NCI-H1105 (cell line): ENCODE measurements around the gene ASPRV1.

Source experiments
- DNase-seq: peaks from one replicate; lab custom pipeline; 2025; lab: John Stamatoyannopoulos, UW

ASPRV1 gene

GRCh38 chr2:69940691-69941090 lies 20.7 kb downstream of the ASPRV1 start:
- DNase-seq: no peak

GRCh38 chr2:69939722-69940121 lies 21.7 kb downstream of the ASPRV1 start:
- DNase-seq: no peak

DNA sequence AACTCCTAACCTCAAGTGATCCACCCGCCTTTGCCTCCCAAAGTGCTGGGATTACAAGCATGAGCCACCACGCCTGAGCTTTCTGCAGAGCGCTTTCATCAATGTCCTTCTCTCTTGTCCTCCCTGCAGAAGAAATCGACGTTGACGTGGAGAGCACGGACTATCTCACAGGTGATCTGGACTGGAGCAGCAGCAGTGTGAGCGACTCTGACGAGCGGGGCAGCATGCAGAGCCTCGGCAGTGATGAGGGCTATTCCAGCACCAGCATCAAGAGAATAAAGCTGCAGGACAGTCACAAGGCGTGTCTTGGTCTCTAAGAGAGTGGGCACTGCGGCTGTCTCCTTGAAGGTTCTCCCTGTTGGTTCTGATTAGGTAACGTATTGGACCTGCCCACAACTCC lies 23.5 kb downstream of the ASPRV1 start:
- DNase-seq: no peak

DNA sequence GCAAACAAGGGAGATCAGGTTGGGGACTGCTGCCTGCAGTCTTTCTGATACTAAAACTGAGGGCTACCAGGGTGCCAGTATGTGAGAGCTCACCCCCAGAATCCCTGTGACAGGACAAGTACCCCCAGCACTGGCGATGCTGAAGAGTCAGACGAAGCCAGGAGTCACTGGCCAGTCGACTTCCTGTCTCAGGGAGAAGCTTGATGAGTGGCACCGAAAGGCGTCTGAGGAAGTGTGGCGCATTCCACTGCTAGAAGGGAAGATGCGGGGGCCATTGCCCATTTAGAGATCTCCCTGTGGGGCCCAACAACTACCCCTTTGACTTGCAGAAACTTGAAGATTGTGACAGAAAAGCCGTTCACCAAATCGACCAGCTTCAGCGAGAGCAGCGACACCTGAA lies 24.5 kb downstream of the ASPRV1 start:
- no peak for DNase-seq

DNA sequence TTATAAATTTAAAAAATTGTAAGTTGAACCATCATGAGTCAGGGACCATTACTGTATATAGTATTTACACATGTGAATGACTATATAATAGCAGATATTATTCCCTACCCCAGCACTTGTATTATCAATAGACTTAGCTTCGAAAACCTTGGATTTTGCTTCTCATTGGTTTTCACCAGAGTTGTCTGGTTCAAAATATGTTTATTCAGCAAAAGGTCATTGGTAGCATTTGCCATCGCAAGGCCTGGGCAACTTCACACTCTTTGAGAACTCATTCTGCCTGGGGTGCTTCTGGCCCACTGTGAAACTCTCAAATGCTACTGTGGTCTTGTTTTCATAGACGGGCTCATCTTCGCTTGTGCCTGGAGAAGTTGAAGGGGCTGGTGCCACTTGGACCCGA lies 26.4 kb downstream of the ASPRV1 start:
- DNase-seq: no peak

GRCh38 chr2:69934614-69934908 lies 26.9 kb downstream of the ASPRV1 start:
- no peak for DNase-seq

GRCh38 chr2:69933839-69934613 lies 27.4 kb downstream of the ASPRV1 start:
- no peak for DNase-seq

DNA sequence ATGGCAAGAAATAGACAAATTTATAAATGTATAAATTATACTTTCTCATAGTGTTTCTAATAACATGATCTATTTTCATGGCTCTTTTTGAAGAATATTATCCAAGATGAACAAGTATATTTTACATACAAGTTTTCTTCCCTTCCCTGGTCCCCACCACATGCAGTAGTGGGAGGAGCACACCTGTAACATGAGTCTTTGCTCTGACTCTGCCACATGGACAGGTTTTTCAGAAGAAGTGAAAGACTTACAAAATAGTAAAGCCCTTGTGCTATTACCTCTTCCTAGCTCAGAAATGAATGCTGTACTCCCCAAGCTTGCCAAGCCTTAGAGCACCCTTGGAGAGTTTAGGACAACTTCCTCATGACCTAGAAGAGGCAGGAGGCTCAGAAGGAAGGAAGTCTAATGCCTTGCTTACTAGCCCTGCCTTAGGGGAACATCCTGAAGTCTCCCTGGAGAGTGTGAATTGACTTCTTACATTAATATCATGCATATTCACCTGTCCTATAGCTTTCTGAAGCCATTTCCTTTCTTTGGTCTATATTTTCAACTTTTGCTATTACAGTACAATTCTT lies 28.1 kb downstream of the ASPRV1 start:
- no peak for DNase-seq

DNA sequence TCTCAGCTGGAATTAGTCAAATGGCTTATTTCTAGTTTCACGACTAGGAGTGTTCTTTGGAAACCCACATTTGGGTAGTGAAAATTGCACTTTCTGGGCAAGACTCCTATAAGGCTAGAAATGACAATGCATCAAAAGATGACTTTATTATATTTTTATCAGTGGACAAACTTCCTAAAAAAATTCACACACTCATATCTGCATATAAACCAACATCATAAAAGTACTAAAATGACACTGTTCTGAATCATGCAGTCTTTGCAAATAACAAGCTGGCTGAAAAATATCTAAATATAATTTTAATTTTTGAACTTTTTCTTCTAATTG lies 28.9 kb downstream of the ASPRV1 start:
- DNase-seq: no peak

- no peak for DNase-seq
These were observed 29.4 kb downstream of the ASPRV1 start for GRCh38 chr2:69931832-69932595.

- no peak for DNase-seq
These were observed 34.4 kb downstream of the ASPRV1 start for GRCh38 chr2:69926849-69927515.

DNA sequence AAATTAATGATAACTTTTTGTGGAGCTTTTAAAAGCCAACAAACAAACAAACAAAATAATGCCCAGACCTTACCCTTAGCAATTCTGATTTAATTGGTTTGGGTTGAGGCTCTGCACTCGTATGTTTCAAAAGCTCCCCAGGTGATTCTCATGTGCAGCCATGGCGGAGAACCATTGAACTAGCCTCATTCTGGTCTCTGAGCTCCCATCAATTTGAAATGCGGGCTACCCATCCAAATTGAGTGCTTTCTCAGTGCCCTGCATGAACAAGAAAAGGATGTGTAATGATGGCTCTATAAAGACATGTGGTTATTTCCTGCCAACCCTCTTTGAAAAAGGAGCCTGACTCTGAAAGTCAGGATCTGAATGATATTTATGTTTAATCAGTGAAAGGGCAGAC lies 38.3 kb downstream of the ASPRV1 start:
- no peak for DNase-seq

DNA sequence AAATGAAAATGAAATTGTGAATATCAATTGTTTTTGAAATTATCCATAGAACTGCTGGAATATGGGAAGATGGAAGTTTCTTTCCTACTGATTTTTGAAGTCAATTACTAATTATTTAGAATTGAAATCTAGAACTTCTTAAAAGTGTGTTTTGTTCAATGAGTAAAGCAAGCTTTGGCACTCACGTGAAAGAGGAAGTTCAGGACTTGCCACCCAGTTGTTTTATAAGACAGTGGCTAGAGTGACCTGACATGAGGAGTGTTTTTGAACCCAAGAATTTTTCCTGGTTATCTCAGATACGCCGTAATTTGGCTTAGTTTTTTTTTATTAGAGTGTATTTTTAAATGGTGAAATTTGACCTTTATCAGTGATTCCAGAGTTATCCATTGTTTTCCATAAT lies 43.0 kb downstream of the ASPRV1 start:
- no peak for DNase-seq

- no peak for DNase-seq
These were observed 43.6 kb downstream of the ASPRV1 start for GRCh38 chr2:69917852-69918251.

DNA sequence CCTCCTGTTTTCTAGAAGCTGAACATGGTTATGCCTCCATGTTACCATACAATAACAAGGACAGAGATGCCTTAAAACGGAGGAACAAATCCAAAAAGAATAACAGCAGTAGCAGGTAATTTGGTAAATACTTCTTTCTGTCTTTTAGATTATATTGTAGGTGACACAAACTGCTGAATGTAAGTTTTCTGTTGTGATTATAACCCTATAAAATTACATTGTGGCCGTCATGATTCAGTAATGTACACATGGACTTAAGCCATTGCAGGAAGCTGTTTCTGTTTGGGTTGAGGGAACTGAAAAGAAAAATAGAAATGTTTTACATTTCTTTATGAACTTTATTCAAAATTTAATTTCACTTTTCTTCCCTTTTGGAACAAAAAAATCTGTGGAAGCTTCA lies 45.3 kb downstream of the ASPRV1 start:
- no peak for DNase-seq

DNA sequence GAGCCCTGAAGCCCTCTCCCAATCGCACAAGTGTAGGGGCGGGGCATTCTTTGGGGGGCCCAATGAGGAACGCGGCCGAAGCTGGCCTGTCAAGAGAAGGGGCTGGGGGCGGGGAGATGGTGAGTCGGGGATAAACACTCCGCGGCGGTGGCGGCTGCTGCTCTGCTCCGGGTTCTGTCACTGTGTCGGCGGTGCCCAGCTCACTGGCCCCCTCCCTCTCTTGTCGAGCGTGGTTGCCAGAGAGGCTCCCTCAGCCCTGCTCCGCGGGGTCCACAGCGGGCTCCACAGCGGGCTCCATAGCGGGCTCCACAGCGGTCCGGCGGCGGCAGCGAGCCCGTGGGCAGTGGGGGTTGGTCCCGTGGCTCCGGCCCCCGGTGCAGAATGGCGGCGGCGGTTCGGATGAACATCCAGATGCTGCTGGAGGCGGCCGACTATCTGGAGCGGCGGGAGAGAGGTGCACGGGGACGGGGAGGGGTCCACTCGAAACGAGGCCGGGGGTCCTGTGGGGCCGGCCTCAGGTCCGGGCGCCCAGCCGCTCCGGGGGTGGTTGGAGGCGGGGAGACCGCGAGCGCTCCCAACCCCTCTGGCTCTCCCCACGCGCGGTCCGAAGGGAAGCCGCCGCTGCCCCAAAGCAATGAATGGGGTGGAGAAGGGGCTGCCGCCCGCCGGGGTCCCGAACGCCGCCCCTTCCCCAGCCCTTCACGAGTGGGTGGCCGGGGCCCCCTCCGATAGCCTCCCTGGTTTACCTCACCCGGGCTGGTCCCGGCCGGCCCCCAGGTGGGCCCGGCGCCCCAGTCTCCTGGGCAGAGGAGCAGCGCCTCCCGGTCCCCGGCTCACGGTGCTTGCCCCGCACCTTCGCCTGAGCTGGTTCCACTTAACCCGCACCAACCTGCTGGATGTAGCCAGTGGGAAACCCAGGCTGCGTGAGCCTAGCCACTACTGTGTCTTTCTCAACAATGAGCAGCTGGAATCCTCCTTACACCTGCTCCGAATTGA lies 46.2 kb downstream of the ASPRV1 start, which contains the start of gene MXD1:
MXD1 (plus strand) TSS at position 160 of the 996 bp plus-strand sequence; CDS start at position 382, 222 bp downstream.
- peak; percentile 4 for DNase-seq

- DNase-seq: peak; percentile 100
These were observed 47.1 kb downstream of the ASPRV1 start for GRCh38 chr2:69914164-69914949.

GRCh38 chr2:69911985-69912563 lies 49.4 kb downstream of the ASPRV1 start:
- peak; percentile 53 for DNase-seq
